HG03575 (cell line): ENCODE data around the gene PDK4.

Experiments used
- ATAC-seq: cut with Tn5 transposase; IDR thresholded peaks from one replicate; pipeline ENCODE4 v1.9.1; 2021; ENCODE audit not compliant: unreplicated experiment, insufficient number of reproducible peaks, low FRiP score; ENCODE audit errors: extremely low read depth

Gene PDK4

GRCh38 chr7:95596198-95597063 is at the start of gene PDK4:
Gene PDK4 (minus strand): TSS chr7:95596516. CDS start chr7:95596293, 223 bp downstream.
- no peak for ATAC-seq

- ATAC-seq = no peak
These were observed 45.9 kb upstream of the PDK4 start for GRCh38 chr7:95642173-95642572.

- ATAC-seq = no peak
These were observed 40.0 kb upstream of the PDK4 start for GRCh38 chr7:95636140-95636940.

- ATAC-seq = no peak
These were observed 36.3 kb upstream of the PDK4 start for GRCh38 chr7:95632609-95633008.

GRCh38 chr7:95631527-95631926 is 35.2 kb upstream of the PDK4 start:
- no peak for ATAC-seq

GRCh38 chr7:95630702-95631458 is 34.6 kb upstream of the PDK4 start:
- ATAC-seq = no peak

GRCh38 chr7:95628831-95629439 is 32.6 kb upstream of the PDK4 start:
- ATAC-seq = no peak

GRCh38 chr7:95623788-95624187 is 27.5 kb upstream of the PDK4 start:
- ATAC-seq = no peak

GRCh38 chr7:95622859-95623258 is 26.5 kb upstream of the PDK4 start:
- ATAC-seq = no peak

GRCh38 chr7:95622001-95622549 is 25.8 kb upstream of the PDK4 start:
- no peak for ATAC-seq

GRCh38 chr7:95621404-95621803 is 25.1 kb upstream of the PDK4 start:
- ATAC-seq = no peak

GRCh38 chr7:95620631-95621030 is 24.3 kb upstream of the PDK4 start:
- no peak for ATAC-seq

- no peak for ATAC-seq
These were observed 23.6 kb upstream of the PDK4 start for GRCh38 chr7:95619921-95620320.

GRCh38 chr7:95619517-95619916 is 23.2 kb upstream of the PDK4 start:
- no peak for ATAC-seq

- ATAC-seq = no peak
These were observed 18.2 kb upstream of the PDK4 start for GRCh38 chr7:95614442-95614940.

- ATAC-seq = no peak
These were observed 14.9 kb upstream of the PDK4 start for GRCh38 chr7:95611224-95611623.

GRCh38 chr7:95609277-95609971 is 13.1 kb upstream of the PDK4 start:
- ATAC-seq = no peak
